GM18505 (cell line): Measurements from ENCODE around the gene GALNT13.

Experiments
- ATAC-seq: cut with Tn5 transposase; IDR thresholded peaks from one replicate; pipeline ENCODE4 v1.9.1; 2021; ENCODE audit not compliant: unreplicated experiment
- POLR2A ChIP-seq: IDR thresholded peaks from 4 replicates; pipeline ENCODE4 v1.6.1; 2011; ENCODE audit warnings: borderline replicate concordance; ENCODE audit not compliant: insufficient read depth, insufficient read length; ENCODE audit errors: extremely low read depth

GALNT13 gene

DNA sequence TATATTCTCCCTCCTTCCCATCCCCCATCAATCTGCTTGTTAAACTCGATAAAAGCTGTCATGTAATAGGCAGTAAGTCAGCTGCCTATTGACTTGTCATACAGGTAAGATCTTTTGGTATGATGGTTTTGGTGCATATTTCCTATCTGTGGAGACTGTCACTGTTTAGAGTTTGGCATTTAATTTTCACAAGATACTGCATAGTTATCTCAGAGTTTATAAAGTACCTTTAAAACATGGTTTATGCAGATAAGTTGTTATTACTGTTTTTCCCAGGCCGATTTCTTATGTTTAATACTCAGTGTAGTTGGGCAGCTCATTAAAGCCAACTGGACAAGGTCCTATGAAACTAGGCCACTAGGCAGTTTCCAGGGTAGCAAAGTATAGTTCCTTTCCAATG lies 222.1 kb downstream of the GALNT13 start:
- ATAC-seq = no peak
- no peak for TF ChIP-seq POLR2A

DNA sequence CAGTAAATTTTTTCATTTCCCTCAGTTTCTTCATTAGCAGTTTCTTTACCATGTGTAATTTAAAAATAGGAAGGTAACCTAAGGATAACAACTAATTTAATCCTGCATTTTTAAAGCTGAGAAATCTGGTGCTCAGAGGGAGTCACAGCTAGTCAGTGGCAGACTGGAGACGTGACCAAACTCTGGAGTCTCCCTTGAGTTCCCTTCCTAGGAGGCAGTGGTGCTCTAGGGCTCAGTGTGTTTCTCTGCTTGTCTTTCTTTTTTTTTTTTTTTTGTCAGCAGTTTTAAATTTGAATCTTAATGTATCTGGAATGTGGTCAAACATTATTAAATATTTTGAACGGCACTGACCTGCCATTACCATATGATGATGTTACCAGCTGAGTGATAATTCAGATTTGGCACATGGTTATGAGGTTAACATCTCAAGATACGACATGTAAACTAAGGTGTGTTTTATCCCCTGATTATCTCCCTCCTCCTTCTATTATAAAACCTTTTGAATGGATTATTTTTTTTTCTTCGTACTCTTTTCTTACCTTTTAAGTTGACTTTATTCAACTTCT lies 226.2 kb downstream of the GALNT13 start:
- no peak for TF ChIP-seq POLR2A
- ATAC-seq = no peak

DNA sequence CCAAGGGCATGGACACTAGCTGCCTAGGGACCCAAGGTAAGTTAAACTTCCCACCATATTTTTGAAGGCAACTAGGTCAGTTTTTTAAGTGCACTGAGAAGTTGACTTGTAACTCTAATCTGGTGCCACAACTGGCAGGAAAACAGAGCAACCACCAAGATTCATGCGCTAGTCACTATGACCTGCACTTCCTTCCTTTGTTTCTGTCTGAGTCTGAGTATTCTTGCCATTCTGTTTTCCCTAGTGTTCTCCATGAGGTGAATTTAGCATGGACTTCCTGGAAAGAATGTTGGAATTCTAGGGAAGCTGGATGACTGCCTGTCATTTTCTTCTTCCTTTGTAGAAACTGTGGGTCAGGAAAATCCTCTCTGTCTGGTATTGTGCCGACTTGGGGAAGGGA lies 249.0 kb downstream of the GALNT13 start:
- no peak for ATAC-seq

DNA sequence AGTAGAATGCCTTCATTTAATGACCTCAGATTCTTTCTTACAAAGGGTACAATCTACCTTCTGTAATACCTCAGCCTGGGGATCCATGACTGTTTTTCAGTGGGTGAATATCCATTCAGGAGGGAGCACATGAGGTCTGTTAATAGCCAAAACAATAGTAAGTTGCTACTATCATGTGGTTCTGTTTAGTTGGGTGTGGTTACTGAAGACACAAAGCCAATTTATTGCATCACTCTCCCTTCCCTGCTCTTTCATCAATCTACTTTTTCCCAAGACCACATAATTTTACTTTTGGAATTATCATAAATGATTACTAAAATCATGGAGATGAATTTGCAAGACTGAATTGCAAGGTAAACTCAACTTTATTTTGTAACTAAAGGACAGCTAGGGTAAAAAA lies 254.2 kb downstream of the GALNT13 start:
- ATAC-seq = no peak
- TF ChIP-seq POLR2A = no peak

More for the DNA sequence above, 249.0 kb downstream of the GALNT13 start:
- TF ChIP-seq POLR2A = no peak

DNA sequence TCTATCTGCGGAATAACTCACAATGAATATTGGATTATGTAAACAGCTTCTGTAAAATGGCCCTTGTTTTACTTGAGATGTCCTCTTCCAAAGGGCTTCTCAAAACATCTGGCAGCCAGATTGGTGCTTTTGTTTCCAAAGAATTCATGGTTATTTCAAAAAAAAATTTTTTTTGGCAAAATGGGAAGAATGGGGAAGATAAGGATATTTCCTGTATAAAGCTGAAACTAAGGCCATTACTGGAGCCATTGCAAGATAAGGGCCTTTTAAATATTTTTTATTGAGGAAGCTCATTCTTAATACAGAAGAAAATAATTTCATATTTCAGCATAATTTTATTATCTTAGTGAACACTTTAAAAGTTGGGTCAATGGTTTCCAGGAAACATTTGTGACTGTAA lies 259.1 kb downstream of the GALNT13 start:
- TF ChIP-seq POLR2A = no peak
- ATAC-seq = no peak

GRCh38 chr2:154132827-154133226 lies 261.1 kb downstream of the GALNT13 start:
- no peak for TF ChIP-seq POLR2A
- no peak for ATAC-seq

GRCh38 chr2:154133823-154134222 lies 262.1 kb downstream of the GALNT13 start:
- no peak for TF ChIP-seq POLR2A
- no peak for ATAC-seq

GRCh38 chr2:154140249-154141025 lies 268.7 kb downstream of the GALNT13 start:
- no peak for TF ChIP-seq POLR2A

GRCh38 chr2:154142480-154142879 lies 270.8 kb downstream of the GALNT13 start:
- no peak for TF ChIP-seq POLR2A
- ATAC-seq = no peak

More at GRCh38 chr2:154140249-154141025, 268.7 kb downstream of the GALNT13 start:
- ATAC-seq = no peak

DNA sequence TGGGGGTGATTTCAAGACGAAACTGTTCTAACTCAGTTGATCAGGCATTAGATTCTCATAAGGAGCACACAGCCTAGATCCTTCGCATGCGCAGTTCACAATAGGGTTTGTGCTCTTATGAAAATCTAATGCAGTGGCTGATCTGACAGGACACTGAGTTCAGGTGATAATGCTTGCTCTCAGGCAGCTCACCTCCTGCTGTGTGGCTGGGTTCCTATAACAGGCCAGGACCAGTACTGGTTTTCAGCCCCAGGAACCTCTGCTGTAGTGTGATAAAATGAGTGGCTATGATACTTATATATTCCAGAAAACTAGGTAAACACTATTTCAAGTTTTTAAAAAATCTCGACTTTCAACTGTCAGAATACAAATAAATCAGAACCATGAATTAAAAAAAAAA lies 271.4 kb downstream of the GALNT13 start:
- no peak for TF ChIP-seq POLR2A
- no peak for ATAC-seq

DNA sequence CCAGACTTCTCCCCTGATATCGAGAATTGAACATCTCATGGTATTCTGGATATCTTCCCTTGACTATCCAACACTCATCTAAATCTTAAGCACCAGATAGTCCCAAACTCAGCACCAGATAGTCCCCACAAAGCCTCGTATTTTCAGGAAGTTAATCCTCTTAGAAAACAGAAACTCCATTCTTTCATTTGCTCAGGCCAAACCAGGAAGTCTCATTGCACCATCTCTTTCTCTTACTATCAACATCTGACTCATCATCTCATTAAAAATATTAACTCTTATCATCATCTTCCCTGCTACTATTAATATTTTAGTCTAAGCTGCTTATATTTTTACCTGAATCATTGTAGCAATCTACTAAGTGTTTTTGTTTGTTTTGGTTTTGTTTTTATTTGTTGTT lies 286.4 kb downstream of the GALNT13 start:
- no peak for ATAC-seq

GRCh38 chr2:154161286-154161685 lies 289.6 kb downstream of the GALNT13 start:
- TF ChIP-seq POLR2A = no peak
- no peak for ATAC-seq

More for the DNA sequence above, 286.4 kb downstream of the GALNT13 start:
- TF ChIP-seq POLR2A = no peak

DNA sequence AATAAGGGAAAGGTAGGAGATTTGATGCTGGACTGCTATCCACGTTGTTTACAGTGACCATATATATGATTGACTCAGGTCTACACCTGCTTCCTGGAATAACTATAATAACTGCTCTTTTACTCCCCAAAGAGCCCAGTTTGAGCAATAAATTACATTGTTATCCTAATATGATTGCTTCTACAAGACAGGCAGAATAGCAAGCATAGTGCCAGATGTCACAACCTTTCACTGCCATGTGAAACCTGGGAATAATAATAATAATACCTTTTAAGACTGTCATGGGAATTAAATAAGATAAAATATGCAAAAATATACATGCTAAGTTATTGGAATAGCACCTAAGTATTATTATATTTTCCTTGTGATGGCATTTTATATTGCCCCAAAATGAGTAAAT lies 298.7 kb downstream of the GALNT13 start:
- TF ChIP-seq POLR2A = no peak
- no peak for ATAC-seq

GRCh38 chr2:154173164-154173563 lies 301.4 kb downstream of the GALNT13 start:
- TF ChIP-seq POLR2A = no peak
- no peak for ATAC-seq

GRCh38 chr2:154173919-154174318 lies 302.2 kb downstream of the GALNT13 start:
- no peak for TF ChIP-seq POLR2A
- ATAC-seq = no peak

GRCh38 chr2:154182008-154182407 lies 310.3 kb downstream of the GALNT13 start:
- no peak for ATAC-seq
- no peak for TF ChIP-seq POLR2A
